ENCODE results near the gene FGD5.

DNA sequence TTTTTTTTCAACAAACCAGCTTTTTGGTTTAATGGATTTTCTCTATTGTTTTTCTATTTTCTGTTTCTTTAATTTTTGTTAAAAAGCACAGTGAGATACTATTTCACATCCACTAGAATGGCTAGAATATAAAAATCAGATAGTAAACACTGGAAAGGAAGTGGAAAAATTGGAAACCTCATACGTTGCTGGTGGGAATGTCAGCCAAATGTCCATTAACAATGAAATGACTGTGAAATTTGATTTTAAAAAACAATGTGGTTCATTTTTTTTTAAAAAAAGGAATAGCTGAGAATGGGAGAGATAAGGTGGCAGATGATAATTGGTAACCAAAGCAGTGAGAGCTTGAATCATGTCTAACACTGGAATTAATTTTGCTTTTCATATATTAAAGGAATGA is 148.5 kb downstream of the FGD5 start:
- TF ChIP-seq TAF1 (IDR thresholded peaks at IDR 0.05; ENCODE audit: borderline replicate concordance, insufficient read depth, low read length), result no peak
- TF ChIP-seq POLR2AphosphoS5 (IDR thresholded peaks at IDR 0.05; ENCODE audit: low read depth, low read length), result no peak

Data from PFSK-1 (cell line).